GM23338 (cell line): ENCODE measurements around the gene METTL17. TPM values are rescaled to one million over a fixed set of nuclear protein-coding genes. Genes with fewer than 3 reads are reported as not detected.

Source experiments
- ATAC-seq: fragments of 200-7000 bp; cut with Tn5 transposase; 3 replicates; pipeline ENCODE4 v1.9.1; 2020
- DNase-seq: peaks from one replicate; pipeline ENCODE4 v3.0.0-alpha.2; 2015; ENCODE audit warnings: low spot score
- H2AFZ ChIP-seq: fragments of 200-600 bp; sonication (generic); 2 replicates; pipeline ENCODE4 v1.8.0; 2016; ENCODE audit warnings: antibody characterized with exemption, mild to moderate bottlenecking, moderate library complexity
- H3F3A ChIP-seq: fragments of 200-600 bp; sonication (generic); replicated peaks from 2 replicates; pipeline ENCODE4 v1.8.0; 2017; ENCODE audit warnings: antibody characterized with exemption, mixed run types, low read depth
- H3K27ac ChIP-seq: fragments of 200-600 bp; sonication (generic); 2 replicates; pipeline ENCODE4 v1.6.1; 2016; ENCODE audit warnings: low read depth
- H3K27me3 ChIP-seq: fragments of 200-600 bp; sonication (generic); 2 replicates; pipeline ENCODE4 v1.8.0; 2016; ENCODE audit warnings: mild to moderate bottlenecking, mixed run types, moderate library complexity; ENCODE audit not compliant: insufficient read depth
- H3K36me3 ChIP-seq: fragments of 200-600 bp; sonication (generic); 2 replicates; pipeline ENCODE4 v1.8.0; 2016; ENCODE audit warnings: mild to moderate bottlenecking; ENCODE audit not compliant: insufficient read depth
- H3K4me1 ChIP-seq: fragments of 200-600 bp; sonication (generic); 2 replicates; pipeline ENCODE4 v1.8.0; 2016; ENCODE audit warnings: mild to moderate bottlenecking, moderate library complexity; ENCODE audit not compliant: insufficient read depth
- H3K4me2 ChIP-seq: fragments of 200-600 bp; sonication (generic); 2 replicates; pipeline ENCODE4 v1.7.1; 2017; ENCODE audit warnings: mixed run types
- H3K4me3 ChIP-seq: fragments of 200-600 bp; sonication (generic); 2 replicates; pipeline ENCODE4 v1.6.1; 2016; ENCODE audit warnings: mixed run types
- H3K79me2 ChIP-seq: fragments of 200-600 bp; sonication (generic); replicated peaks from 2 replicates; pipeline ENCODE4 v1.8.0; 2017; ENCODE audit warnings: mild to moderate bottlenecking; ENCODE audit not compliant: insufficient read depth
- H3K9me2 ChIP-seq: fragments of 200-600 bp; sonication (generic); 2 replicates; pipeline ENCODE4 v1.8.0; 2017; ENCODE audit not compliant: insufficient read depth
- H4K20me1 ChIP-seq: fragments of 200-600 bp; sonication (generic); replicated peaks from 2 replicates; pipeline ENCODE4 v1.8.0; 2017; ENCODE audit warnings: mild to moderate bottlenecking; ENCODE audit not compliant: insufficient read depth
- H3K27ac Mint-ChIP-seq: 2 replicates; pipeline ENCODE4 v1.8.0; 2020; ENCODE audit warnings: inconsistent platforms, mild to moderate bottlenecking, moderate library complexity, mixed read lengths
- H3K27me3 Mint-ChIP-seq: 3 replicates; pipeline ENCODE4 v1.8.0; 2022; ENCODE audit warnings: low read depth, mild to moderate bottlenecking, moderate library complexity, mixed read lengths, inconsistent platforms; ENCODE audit not compliant: insufficient read depth, poor library complexity
- H3K36me3 Mint-ChIP-seq: 3 replicates; pipeline ENCODE4 v1.8.0; 2021; ENCODE audit warnings: low read depth, mild to moderate bottlenecking, inconsistent platforms, moderate library complexity, mixed read lengths
- H3K4me1 Mint-ChIP-seq: 3 replicates; pipeline ENCODE4 v1.8.0; 2020; ENCODE audit warnings: mild to moderate bottlenecking, inconsistent platforms, mixed read lengths
- H3K4me3 Mint-ChIP-seq: 3 replicates; pipeline ENCODE4 v1.8.0; 2021; ENCODE audit warnings: moderate library complexity, mild to moderate bottlenecking, inconsistent platforms, mixed read lengths
- H3K9me3 Mint-ChIP-seq: 3 replicates; pipeline ENCODE4 v1.8.0; 2020; ENCODE audit warnings: moderate library complexity, mild to moderate bottlenecking, inconsistent platforms, mixed read lengths
- CREB1 ChIP-seq: fragments of 250-450 bp; sonication (Bioruptor Pico); IDR thresholded peaks from 2 replicates; pipeline ENCODE4 v1.5.0; 2020; ENCODE audit warnings: low read depth, mild to moderate bottlenecking, moderate library complexity
- EZH2phosphoT487 ChIP-seq: fragments of 200-600 bp; sonication (generic); IDR thresholded peaks from one replicate; pipeline ENCODE4 v1.8.1; 2018; ENCODE audit warnings: antibody characterized with exemption; ENCODE audit not compliant: unreplicated experiment
- JUNB ChIP-seq: IDR thresholded peaks from one replicate; pipeline ENCODE4 v1.6.1; 2016; ENCODE audit warnings: antibody characterized with exemption; ENCODE audit not compliant: unreplicated experiment
- POLR2AphosphoS5 ChIP-seq: IDR thresholded peaks from 2 replicates; pipeline ENCODE4 v1.6.1; 2016; ENCODE audit warnings: antibody characterized with exemption, low read depth
- ZNF331 ChIP-seq: fragments of 250-450 bp; sonication (Bioruptor Pico); IDR thresholded peaks from 2 replicates; pipeline ENCODE4 v1.5.0; 2020; ENCODE audit warnings: low read depth, mild to moderate bottlenecking, moderate library complexity
- polyA plus RNA-seq: library from polyadenylated mRNA; unstranded; fragments of >200 nt; fragmentation: Nextera tagmentation; extraction: Ambion mirVana; gene quantifications from 2 replicates; pipeline ENCODE4 v1.2.1, GENCODE V29; 2016
- total RNA-seq: library from RNA; depleted of rRNA; stranded (reverse); fragments of >200 nt; shearing (Covaris generic); gene quantifications from 2 replicates; pipeline ENCODE4 v1.2.3, GENCODE V29; 2014
- TF ChIP-seq, protein P1 (sequence below): fragments of 250-450 bp; sonication (Bioruptor Pico); IDR thresholded peaks from 2 replicates; pipeline ENCODE4 v1.5.0; 2020; ENCODE audit warnings: mild to moderate bottlenecking, moderate library complexity
- TF ChIP-seq, protein P2 (sequence below): IDR thresholded peaks from one replicate; pipeline ENCODE4 v1.6.1; 2018; ENCODE audit warnings: antibody characterized with exemption; ENCODE audit not compliant: unreplicated experiment

METTL17 gene
- total and polyA plus RNA-seq, 2 experiments from 2014 or later: 74.9 to 156 TPM

DNA sequence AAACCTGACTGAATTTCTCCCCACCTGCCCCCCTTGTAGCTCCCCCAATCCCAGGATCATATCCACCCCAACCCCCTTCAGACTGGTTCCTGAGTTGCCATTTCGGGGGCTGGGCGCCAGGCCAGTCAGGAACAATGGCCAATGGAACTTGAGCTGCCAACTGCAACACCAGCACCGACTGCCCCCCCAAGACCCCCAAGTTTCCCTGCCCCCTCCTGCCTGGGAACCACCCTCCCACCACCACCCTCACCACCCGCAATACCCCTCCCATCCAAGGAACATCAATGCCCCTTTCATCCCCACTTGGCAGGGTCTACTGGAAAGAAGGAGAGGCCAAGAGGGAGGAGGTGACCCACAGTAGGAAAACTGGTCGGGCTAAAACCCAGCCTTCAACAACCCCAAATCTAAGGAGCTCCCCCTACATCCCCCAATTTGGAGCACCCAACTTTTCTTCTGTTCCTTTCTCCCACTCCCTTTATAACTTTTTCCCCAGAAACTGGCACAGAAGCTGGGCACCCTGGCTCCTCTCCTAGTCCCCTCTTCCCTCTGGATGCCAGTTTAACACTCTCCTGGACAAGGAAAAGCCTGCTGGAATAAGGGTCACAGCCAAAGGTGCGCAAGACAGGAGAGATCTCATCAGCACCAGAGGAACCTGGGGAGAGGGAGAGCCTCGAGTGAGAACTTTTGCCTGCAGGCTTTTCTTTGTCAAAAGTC, 36.7 kb downstream of the METTL17 start:
- no peaks in the 10 kb centered on the region; the same call in 2 of the 3 replicates for H3K9me3 Mint-ChIP-seq
- DNase-seq (peak; percentile 42), ATAC-seq (0 out of 3 replicates have a peak, but pooled peaks have one; percentile 0)
- H3K4me1 ChIP-seq: peaks cover 31% of the 10 kb centered on the region
- H3K4me3 ChIP-seq: peak overlapping the region; percentile 70
- peak overlapping the region; percentile 94 for H3K27ac ChIP-seq
- H4K20me1 ChIP-seq: no peaks in the 10 kb centered on the region
- H3K27me3 ChIP-seq: peaks cover 30% of the 10 kb centered on the region
- peaks cover 39% of the 10 kb centered on the region for H3K4me1 Mint-ChIP-seq
- H3K27ac Mint-ChIP-seq: peak overlapping the region; percentile 77
- H2AFZ ChIP-seq: peak overlapping the region; percentile 72
- H3K36me3 Mint-ChIP-seq: peaks cover 11% of the 10 kb centered on the region
- TF ChIP-seq POLR2AphosphoS5 (no peak), CREB1 (no peak), EZH2phosphoT487 (no peak), ZNF331 (CRISPR knock-in tag) (no peak), JUNB (no peak)
- TF ChIP-seq, protein P1, sequence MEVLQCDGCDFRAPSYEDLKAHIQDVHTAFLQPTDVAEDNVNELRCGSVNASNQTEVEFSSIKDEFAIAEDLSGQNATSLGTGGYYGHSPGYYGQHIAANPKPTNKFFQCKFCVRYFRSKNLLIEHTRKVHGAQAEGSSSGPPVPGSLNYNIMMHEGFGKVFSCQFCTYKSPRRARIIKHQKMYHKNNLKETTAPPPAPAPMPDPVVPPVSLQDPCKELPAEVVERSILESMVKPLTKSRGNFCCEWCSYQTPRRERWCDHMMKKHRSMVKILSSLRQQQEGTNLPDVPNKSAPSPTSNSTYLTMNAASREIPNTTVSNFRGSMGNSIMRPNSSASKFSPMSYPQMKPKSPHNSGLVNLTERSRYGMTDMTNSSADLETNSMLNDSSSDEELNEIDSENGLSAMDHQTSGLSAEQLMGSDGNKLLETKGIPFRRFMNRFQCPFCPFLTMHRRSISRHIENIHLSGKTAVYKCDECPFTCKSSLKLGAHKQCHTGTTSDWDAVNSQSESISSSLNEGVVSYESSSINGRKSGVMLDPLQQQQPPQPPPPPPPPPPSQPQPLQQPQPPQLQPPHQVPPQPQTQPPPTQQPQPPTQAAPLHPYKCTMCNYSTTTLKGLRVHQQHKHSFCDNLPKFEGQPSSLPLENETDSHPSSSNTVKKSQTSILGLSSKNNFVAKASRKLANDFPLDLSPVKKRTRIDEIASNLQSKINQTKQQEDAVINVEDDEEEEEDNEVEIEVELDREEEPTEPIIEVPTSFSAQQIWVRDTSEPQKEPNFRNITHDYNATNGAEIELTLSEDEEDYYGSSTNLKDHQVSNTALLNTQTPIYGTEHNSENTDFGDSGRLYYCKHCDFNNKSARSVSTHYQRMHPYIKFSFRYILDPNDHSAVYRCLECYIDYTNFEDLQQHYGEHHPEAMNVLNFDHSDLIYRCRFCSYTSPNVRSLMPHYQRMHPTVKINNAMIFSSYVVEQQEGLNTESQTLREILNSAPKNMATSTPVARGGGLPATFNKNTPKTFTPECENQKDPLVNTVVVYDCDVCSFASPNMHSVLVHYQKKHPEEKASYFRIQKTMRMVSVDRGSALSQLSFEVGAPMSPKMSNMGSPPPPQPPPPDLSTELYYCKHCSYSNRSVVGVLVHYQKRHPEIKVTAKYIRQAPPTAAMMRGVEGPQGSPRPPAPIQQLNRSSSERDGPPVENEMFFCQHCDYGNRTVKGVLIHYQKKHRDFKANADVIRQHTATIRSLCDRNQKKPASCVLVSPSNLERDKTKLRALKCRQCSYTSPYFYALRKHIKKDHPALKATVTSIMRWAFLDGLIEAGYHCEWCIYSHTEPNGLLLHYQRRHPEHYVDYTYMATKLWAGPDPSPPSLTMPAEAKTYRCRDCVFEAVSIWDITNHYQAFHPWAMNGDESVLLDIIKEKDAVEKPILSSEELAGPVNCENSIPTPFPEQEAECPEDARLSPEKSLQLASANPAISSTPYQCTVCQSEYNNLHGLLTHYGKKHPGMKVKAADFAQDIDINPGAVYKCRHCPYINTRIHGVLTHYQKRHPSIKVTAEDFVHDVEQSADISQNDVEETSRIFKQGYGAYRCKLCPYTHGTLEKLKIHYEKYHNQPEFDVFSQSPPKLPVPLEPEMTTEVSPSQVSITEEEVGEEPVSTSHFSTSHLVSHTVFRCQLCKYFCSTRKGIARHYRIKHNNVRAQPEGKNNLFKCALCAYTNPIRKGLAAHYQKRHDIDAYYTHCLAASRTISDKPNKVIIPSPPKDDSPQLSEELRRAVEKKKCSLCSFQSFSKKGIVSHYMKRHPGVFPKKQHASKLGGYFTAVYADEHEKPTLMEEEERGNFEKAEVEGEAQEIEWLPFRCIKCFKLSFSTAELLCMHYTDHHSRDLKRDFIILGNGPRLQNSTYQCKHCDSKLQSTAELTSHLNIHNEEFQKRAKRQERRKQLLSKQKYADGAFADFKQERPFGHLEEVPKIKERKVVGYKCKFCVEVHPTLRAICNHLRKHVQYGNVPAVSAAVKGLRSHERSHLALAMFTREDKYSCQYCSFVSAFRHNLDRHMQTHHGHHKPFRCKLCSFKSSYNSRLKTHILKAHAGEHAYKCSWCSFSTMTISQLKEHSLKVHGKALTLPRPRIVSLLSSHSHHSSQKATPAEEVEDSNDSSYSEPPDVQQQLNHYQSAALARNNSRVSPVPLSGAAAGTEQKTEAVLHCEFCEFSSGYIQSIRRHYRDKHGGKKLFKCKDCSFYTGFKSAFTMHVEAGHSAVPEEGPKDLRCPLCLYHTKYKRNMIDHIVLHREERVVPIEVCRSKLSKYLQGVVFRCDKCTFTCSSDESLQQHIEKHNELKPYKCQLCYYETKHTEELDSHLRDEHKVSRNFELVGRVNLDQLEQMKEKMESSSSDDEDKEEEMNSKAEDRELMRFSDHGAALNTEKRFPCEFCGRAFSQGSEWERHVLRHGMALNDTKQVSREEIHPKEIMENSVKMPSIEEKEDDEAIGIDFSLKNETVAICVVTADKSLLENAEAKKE: no peak
- TF ChIP-seq, protein P2, sequence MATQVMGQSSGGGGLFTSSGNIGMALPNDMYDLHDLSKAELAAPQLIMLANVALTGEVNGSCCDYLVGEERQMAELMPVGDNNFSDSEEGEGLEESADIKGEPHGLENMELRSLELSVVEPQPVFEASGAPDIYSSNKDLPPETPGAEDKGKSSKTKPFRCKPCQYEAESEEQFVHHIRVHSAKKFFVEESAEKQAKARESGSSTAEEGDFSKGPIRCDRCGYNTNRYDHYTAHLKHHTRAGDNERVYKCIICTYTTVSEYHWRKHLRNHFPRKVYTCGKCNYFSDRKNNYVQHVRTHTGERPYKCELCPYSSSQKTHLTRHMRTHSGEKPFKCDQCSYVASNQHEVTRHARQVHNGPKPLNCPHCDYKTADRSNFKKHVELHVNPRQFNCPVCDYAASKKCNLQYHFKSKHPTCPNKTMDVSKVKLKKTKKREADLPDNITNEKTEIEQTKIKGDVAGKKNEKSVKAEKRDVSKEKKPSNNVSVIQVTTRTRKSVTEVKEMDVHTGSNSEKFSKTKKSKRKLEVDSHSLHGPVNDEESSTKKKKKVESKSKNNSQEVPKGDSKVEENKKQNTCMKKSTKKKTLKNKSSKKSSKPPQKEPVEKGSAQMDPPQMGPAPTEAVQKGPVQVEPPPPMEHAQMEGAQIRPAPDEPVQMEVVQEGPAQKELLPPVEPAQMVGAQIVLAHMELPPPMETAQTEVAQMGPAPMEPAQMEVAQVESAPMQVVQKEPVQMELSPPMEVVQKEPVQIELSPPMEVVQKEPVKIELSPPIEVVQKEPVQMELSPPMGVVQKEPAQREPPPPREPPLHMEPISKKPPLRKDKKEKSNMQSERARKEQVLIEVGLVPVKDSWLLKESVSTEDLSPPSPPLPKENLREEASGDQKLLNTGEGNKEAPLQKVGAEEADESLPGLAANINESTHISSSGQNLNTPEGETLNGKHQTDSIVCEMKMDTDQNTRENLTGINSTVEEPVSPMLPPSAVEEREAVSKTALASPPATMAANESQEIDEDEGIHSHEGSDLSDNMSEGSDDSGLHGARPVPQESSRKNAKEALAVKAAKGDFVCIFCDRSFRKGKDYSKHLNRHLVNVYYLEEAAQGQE: no peak
- H3K4me2 ChIP-seq: peak overlapping the region; percentile 97
- peak overlapping the region; percentile 91 for H3K4me3 Mint-ChIP-seq
- H3K9me2 ChIP-seq: peaks cover 6% of the 10 kb centered on the region; the same call in 1 of the 2 replicates
- no peaks in the 10 kb centered on the region; the same call in 1 of the 2 replicates for H3K79me2 ChIP-seq
- H3F3A ChIP-seq: peaks cover 7% of the 10 kb centered on the region; the same call in 1 of the 2 replicates
- H3K36me3 ChIP-seq: no peaks in the 10 kb centered on the region
- peaks cover 28% of the 10 kb centered on the region for H3K27me3 Mint-ChIP-seq
